ENCODE data around the gene SPDYE3.
"Not testable (repeated sequence)": the region's sequence is repeated elsewhere in the genome, so short reads cannot be mapped to it uniquely, and the experiment has no call there.

Gene SPDYE3

GRCh38 chr7:100349757-100350156 lies 42.3 kb downstream of the SPDYE3 start:
- no peak for DNase-seq (ENCODE audit: low read depth in 2 of 2)

- DNase-seq (ENCODE audit: low read depth in 2 of 2), result no peak
Observed at GRCh38 chr7:100351657-100352058, 44.2 kb downstream of the SPDYE3 start.

- not testable (repeated sequence) for DNase-seq (ENCODE audit: low read depth in 2 of 2)
Observed at GRCh38 chr7:100352230-100352781, 44.8 kb downstream of the SPDYE3 start.

GRCh38 chr7:100352984-100353684 lies 45.6 kb downstream of the SPDYE3 start:
- DNase-seq (ENCODE audit: low read depth in 2 of 2), result no peak

GRCh38 chr7:100353685-100354330 lies 46.3 kb downstream of the SPDYE3 start:
- no peak for DNase-seq (ENCODE audit: low read depth in 2 of 2)

GRCh38 chr7:100356416-100357068 lies 49.0 kb downstream of the SPDYE3 start:
- DNase-seq (ENCODE audit: low read depth in 2 of 2), result no peak

GRCh38 chr7:100357131-100357561 lies 49.6 kb downstream of the SPDYE3 start:
- no peak for DNase-seq (ENCODE audit: low read depth in 2 of 2)

- no peak for DNase-seq (ENCODE audit: low read depth in 2 of 2)
Observed at GRCh38 chr7:100358027-100358856, 50.7 kb downstream of the SPDYE3 start, which contains the start of gene PILRB. Gene PILRB (plus strand): TSS chr7:100358117. CDS start chr7:100358303, 186 bp downstream.

GRCh38 chr7:100358857-100359212 lies 51.3 kb downstream of the SPDYE3 start:
- no peak for DNase-seq (ENCODE audit: low read depth in 2 of 2)

- no peak for DNase-seq (ENCODE audit: low read depth in 2 of 2)
Observed at GRCh38 chr7:100360135-100360854, 52.8 kb downstream of the SPDYE3 start.

- DNase-seq (ENCODE audit: low read depth in 2 of 2), result no peak
Observed at GRCh38 chr7:100363098-100363497, 55.6 kb downstream of the SPDYE3 start.

- not testable (repeated sequence) for DNase-seq (ENCODE audit: low read depth in 2 of 2)
Observed at GRCh38 chr7:100363797-100364196, 56.3 kb downstream of the SPDYE3 start.

- DNase-seq (ENCODE audit: low read depth in 2 of 2), result no peak
Observed at GRCh38 chr7:100364480-100364879, 57.0 kb downstream of the SPDYE3 start.

- DNase-seq (ENCODE audit: low read depth in 2 of 2), result not testable (repeated sequence)
Observed at GRCh38 chr7:100365998-100366367, 58.5 kb downstream of the SPDYE3 start.

- DNase-seq (ENCODE audit: low read depth in 2 of 2), result no peak
Observed at GRCh38 chr7:100366411-100367250, 59.1 kb downstream of the SPDYE3 start.

GRCh38 chr7:100367251-100367620 lies 59.7 kb downstream of the SPDYE3 start:
- DNase-seq (ENCODE audit: low read depth in 2 of 2), result no peak

- DNase-seq (ENCODE audit: low read depth in 2 of 2), result no peak
Observed at GRCh38 chr7:100367676-100368613, 60.4 kb downstream of the SPDYE3 start.

- no peak for DNase-seq (ENCODE audit: low read depth in 2 of 2)
Observed at GRCh38 chr7:100369105-100369504, 61.6 kb downstream of the SPDYE3 start.

GRCh38 chr7:100370303-100370702 lies 62.8 kb downstream of the SPDYE3 start:
- no peak for DNase-seq (ENCODE audit: low read depth in 2 of 2)
